Amniotic stem cell (primary cell): ENCODE results near the gene FGFBP2.
A peak's percentile ranks its signal among the peaks of the same experiment; 100 is the strongest.
"Not testable (repeated sequence)": the region's sequence is repeated elsewhere in the genome, so short reads cannot be mapped to it uniquely, and the experiment has no call there.

ENCODE experiments used
- DNase-seq: peaks from one replicate; lab custom pipeline; 2025; lab: John Stamatoyannopoulos, UW

FGFBP2 gene

GRCh38 chr4:15930314-15930713 is 32.7 kb downstream of the FGFBP2 start:
- DNase-seq: no peak

- DNase-seq: no peak
Measured at GRCh38 chr4:15929540-15929939, 33.4 kb downstream of the FGFBP2 start.

GRCh38 chr4:15928883-15929282 is 34.1 kb downstream of the FGFBP2 start:
- no peak for DNase-seq

GRCh38 chr4:15926486-15926885 is 36.5 kb downstream of the FGFBP2 start:
- no peak for DNase-seq

GRCh38 chr4:15925830-15926229 is 37.1 kb downstream of the FGFBP2 start:
- no peak for DNase-seq

GRCh38 chr4:15921592-15921932 is 41.4 kb downstream of the FGFBP2 start:
- DNase-seq: no peak

- DNase-seq: peak; percentile 86
Measured at GRCh38 chr4:15920723-15921591, 42.0 kb downstream of the FGFBP2 start.

- DNase-seq: no peak
Measured at GRCh38 chr4:15918484-15919129, 44.4 kb downstream of the FGFBP2 start.

- DNase-seq: no peak
Measured at GRCh38 chr4:15917297-15917696, 45.7 kb downstream of the FGFBP2 start.

- not testable (repeated sequence) for DNase-seq
Measured at GRCh38 chr4:15916358-15916757, 46.6 kb downstream of the FGFBP2 start.

GRCh38 chr4:15914736-15915135 is 48.2 kb downstream of the FGFBP2 start:
- no peak for DNase-seq

GRCh38 chr4:15914291-15914690 is 48.7 kb downstream of the FGFBP2 start:
- DNase-seq: no peak

GRCh38 chr4:15913631-15913970 is 49.4 kb downstream of the FGFBP2 start:
- DNase-seq: peak; percentile 73

GRCh38 chr4:15912961-15913630 is 49.9 kb downstream of the FGFBP2 start:
- no peak for DNase-seq

- DNase-seq: no peak
Measured at GRCh38 chr4:15912236-15912635, 50.7 kb downstream of the FGFBP2 start.
